HG03520 (cell line): ENCODE results near the gene CRK.

Source experiments
- ATAC-seq: cut with Tn5 transposase; IDR thresholded peaks from one replicate; pipeline ENCODE4 v1.9.1; 2021; ENCODE audit warnings: mild to moderate bottlenecking, moderate library complexity; ENCODE audit not compliant: unreplicated experiment

CRK gene

DNA sequence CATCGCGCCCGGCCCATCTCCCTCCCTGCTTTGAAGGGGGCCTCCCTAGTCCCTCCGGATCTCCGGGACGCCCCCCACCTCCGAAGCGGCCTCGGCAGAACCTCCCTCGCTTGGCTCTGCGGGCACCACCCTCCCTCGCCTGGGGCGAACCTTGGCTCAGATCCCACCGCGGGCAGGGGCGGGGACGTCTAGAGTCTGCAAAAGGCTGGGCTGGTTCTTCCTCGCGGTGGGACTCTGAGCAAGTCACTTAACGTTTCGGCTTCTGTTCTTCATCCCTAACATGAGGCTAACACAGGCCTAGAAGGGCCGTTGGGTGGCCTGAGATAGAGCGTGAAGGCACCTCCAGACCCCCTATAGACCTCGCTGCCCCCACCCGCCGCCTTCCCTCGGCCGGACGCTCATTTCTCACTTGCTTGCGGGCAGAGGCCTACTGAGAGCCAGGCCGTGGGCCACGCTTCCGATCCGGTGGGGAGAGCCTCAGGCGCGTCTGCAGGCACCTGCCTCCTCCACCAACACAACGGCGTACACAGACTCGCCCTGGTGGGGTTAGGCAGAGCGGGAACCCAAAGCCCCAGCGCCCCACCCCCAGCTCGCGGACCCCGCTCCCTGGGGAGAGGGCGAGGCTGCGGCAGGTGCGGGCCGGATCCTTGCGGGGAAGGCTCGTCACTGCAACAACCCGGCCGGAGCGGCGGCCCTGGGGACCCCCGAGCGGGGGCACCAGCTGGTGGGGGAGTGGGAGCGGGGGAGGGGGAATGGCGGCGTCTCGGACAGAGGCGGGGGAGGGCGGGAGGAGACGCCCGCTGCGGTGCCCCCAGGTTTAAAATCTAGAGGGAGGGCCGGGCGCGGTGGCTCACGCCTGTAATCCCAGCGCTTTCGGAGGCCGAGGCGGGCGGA, 31.0 kb upstream of the CRK start:
- ATAC-seq: no peak

DNA sequence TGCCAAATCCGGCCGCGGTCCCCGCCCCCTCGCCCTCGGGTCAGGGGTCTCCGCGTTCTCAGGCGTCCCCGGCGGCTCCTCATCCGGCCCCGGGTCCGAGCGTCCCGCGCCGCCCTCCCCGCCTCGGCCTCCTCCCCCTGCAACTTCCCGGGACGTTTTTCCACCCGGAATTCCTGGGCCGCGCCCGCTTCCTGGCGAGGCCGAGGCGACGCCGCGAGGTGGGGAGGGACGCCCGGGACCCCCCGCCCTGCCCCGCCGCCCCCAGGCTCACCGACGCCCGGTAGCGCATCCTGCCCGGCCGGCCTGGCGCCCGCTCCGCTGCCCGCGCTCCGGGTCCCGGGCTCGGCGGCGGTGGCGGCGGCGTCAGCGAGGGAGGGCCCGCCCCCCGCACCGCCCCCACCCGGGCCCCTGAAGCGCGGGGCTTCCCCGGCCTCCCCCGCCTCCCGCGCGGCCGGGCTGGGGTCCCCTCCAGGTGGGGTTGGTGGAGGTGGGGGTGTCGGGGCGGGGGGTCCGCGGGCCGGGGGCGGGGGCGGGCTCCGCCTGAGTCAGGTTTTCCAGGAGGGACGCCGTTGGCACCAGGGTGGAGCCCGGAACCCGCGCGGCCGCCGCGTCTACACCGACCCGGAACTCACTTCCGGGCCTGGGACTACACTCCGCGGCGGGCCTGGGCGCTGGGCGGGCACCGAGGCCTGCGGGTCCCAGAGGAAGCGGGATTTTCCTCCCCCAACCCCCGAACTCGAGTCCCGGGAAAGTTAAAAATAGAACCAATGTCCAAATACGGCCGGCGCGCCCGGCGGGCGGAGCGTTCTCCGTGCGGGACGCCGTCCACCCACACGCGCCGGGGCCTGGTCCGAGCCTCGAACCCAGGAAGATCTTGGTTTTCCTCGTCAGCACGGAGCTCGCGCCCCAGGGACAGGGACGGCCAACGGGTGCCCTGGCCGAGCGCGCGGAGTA, 29.7 kb upstream of the CRK start:
- ATAC-seq: peak; percentile 34

DNA sequence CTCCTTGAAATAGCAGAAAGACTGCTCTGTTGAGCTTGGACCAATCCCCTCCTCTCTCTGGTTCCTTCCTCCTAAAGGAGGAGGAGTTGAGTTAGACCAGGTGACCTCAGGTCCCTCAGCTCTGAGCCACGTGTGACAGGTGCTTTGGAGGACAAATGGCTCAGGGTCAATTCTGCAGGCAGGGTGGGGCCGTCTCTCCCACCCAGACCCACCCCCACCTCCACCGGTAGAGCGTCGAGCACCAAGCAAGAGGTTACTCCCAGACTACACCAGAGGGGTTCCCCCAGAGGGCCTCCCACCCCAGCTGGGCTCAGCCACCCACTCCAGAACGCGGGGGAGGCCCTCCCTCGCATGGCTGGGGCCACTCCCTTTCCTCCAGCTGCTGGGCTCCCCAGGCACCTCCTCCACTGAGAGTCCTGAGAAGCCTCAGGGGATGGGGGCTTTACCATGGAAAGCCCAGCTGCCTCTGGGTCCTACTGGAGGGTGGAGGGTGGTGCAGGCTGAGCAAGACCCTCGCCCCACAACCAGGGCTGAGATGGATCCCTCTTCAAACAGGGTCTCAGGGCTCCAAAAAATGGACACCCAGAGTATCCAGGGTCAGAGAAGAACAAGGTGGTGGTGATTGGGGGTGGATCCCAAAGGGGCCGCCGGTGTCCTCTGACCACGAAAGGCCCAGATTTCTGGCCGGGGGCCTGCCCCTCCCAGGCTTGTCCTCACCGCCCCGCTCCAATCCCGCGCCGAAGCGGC, 28.8 kb upstream of the CRK start:
- ATAC-seq: peak; percentile 26

DNA sequence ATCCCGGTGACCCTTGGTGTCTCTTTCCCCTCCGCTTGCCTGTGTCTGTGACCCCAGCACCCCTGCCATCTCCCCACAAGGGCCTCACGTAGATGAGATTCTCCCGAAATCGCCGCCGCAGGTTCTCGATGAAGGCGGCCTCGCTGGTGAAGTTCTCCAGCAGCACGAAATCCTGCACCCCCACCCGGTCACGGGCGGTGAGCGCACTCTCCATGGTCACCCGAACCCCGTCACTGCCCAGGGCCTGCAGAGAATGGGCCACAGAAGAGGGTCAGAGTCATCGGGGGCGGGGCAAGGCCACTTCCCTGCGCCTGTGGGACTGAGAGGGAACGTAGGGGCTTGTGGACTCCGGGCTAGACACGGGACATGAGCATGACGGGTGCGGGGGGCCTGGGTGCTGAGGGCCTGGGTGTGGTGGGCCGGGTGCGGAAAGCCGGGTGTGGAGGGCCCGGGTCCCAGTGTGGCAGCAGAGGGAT, 28.1 kb upstream of the CRK start:
- no peak for ATAC-seq

DNA sequence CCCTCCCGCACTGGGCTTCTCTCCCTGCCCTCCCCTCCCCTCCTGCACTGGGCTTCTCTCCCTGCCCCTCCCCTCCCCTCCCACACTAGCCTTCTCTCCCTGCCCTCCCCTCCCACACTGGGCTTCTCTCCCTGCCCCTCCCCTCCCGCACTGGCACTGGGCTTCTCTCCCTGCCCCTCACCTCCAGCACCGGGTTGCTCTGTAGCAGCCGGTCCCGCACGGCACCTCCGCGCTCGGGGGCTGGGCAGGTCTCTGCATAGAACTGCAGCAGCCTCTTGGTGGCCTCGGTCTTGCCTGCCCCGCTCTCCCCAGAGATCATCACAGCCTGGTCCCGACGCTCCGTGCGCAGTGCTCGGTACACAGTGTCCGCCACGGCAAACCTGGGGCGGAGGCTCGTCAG, 26.6 kb upstream of the CRK start:
- ATAC-seq: no peak

DNA sequence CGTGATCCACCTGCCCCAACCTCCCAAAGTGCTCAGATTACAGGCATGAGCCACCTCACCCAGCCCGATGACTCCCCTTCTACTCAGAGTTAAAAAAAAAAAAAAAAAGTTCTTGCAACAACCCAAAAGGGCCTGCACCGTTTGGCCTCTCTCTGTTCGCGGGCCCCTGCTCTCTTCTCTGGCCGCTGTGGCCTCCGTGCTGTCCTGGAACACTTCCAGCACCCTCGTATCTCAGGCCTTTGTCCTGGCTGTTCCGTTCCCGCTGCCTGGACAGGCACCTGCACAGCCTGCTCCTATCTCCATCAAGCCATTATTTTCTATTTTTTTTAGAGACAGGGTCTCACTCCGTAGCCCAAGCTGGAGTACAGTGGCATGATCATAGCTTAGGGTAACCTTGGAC, 25.7 kb upstream of the CRK start:
- no peak for ATAC-seq

DNA sequence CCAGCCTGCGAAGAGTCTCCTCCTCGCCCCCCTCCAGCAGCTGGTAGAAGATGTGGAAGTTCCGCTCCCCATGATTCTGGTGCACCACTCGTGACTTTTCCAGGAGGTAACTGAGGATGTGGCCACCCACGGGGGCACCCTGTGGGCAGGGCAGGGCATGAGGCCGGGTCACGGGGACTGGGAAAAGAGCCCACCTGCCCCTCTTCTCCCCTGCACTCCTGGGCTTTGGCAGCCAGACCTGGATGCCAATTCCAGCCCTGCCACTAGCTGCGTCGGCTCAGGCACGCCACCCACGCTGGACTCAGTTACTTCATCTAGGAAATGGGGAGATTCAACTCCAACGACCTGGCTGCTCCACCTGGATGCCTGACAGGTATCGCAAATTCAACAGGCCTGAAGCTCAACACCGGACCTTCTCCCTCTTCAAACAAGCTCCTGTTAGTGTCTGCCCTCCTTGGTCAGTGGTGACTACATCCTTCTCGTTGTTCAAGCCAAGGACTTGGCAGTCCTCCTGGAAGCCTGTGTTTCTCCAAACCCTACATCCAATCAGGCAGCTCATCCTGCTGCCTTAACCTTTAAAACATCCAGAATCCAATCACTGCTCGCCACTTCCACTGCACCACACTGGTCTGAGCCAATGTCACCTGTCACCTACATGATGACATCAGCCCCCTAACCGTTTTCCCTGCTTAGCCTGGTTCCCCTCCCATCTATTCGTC, 24.9 kb upstream of the CRK start:
- no peak for ATAC-seq

DNA sequence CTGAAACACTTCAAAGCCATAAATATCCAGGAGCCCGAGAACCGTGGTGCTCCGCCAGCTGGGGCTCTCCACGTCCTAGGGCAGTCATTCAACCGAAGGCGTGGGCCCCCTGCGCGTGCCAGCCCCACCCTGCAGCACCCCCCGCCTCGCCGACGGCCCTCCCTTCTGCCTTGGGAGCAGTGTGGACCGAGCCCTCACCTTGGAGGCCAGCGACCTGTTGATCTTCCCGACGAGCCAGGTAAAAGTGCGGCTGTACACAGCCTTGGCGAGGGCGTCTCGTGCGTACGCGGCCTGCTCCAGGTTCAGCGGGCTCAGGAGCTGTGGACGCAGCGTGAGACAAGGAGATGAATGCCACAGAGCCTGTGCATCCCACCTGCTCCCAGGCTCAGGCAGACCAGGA, 22.4 kb upstream of the CRK start:
- no peak for ATAC-seq

DNA sequence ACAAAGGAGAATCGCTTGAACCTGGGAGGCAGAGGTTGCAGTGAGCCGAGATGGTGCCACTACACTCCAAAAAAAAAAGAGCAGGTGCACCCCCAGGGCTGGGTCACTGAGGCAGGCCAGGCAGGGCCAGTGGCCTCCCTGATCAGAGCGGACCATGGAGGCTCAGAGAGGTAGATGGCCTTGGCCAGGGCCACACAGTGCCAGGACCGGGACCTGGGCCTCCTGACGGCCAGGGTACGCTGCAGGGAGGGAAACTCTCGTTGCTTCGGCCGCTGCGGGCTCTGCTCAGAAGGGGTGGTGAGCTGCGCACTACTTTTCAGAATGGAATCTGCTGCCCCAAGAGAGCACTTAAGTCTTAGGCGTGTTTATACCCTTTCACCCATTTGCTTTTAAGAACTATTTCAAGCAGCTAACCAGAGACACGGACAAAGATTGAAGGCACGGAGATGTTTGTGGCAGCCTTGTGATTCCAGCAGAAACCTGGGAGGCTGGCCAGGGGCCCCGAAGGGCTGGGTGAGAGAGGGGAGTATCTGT, 19.4 kb upstream of the CRK start:
- ATAC-seq: no peak

DNA sequence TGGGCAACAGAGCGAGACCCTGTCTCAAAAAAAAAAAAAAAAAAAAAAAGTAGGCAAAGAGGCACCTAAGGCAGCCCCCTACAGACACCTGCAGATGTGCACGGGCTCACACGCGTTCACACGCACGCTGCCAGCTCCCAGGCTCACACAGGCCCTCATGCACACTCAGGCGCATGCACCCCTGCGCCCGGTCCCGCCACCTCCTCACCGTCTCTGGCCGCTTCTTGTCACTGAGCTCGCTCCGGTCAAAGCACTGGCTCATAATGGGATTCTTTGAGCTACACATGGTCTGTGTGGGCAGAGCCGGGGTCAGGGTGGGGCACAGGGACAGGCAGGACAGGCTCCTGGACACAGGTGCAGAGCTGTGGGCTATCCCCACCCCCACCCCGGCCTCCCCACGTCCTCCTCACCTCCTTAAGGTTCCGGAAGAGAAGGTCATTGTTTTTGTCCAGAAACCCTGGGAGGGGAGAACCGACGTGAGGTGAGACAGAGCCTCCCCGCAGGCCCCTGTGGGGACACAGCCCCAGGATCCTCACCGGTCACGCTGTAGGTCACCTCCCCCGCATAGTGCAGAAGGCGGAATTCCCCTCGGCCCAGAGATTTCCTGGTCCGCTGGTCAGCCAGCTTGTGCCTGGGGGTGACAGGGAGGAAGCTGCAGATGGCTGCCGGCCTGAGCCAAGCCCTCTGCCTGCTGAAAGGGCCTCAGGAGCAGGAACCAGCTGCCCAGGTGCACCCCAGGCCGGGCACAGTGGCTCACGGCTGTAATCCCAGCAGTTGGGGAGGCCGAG, 18.6 kb upstream of the CRK start:
- ATAC-seq: no peak

DNA sequence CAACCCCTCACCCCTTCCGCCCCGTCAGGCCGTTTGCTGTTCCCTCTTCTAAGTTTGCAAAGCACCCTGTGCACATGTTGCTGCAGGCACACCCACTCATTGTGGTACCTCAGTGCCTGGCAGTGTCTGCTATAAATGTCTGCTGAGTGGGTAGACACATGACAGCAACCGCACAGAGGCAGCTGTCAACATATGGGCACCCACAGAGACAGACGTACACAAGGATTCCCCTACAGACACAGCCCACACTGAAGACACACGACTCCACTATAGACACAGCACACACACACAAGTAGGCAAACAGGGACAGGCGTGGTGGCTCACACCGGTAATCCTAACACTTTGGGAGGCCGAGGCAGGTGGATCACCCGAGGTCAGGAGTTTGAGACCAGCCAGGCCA, 17.8 kb upstream of the CRK start:
- no peak for ATAC-seq

DNA sequence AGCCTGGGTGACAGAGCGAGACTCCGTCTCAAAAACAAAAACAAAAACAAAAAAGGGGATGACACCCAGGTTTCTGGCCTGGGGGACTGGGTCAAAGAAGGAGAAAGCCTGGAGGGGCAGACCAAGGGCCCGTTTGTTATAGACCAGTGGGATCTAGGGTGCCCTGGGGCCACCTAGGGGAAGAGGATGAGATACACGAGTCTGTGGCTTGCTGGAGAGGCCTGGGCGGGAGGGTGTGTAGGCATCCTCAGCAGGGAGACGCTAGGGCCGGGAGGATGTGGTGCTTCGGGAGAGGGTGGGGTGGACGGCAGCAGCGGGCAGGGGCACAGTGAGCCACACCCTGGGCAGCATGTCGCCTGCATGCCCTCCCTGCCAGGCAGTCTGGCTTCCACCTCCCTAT, 17.1 kb upstream of the CRK start:
- ATAC-seq: no peak

DNA sequence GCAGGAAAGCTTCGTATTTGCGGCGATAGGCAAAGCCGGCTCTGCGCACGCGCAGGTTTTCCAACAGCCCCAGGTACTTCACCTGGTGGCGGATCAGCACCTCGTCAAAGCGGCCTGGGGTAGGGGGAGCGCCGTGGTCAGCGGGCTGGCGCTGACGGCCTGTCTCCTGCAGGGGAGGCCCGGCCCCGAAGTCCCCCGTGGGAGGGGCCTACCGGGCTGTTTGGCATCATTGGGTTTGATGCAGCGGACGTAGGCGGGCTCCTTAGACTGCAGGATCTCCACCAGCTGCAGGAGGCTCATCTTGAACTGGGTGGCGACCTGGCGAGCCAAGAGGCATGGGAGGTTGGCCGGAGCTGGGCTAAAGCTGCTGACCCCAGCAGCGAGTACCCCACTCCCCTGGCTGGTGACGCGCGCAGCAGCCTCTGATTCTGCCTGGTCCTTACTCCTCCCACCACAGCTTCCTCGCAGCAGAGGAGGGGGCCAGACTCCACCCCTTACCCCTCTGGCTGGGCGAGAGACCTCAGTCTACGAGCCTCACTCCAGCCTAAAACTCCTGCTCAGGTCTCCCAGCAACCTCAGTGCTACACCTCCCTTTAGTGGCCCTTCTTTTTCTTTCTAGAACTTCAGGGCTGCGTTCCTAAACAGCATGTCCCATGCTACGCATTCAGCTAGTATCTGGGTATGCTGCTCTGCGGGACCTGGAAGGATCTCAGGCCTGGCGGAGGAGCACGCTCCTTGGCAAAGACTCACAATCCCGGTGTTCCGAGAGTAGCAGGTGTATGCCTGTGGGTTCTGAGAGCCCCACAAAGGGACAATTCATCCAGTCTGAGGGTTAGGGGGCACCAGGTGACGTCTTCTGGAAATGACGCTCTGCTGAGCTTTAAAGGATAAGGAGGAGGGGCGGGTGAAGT, 16.1 kb upstream of the CRK start:
- no peak for ATAC-seq

DNA sequence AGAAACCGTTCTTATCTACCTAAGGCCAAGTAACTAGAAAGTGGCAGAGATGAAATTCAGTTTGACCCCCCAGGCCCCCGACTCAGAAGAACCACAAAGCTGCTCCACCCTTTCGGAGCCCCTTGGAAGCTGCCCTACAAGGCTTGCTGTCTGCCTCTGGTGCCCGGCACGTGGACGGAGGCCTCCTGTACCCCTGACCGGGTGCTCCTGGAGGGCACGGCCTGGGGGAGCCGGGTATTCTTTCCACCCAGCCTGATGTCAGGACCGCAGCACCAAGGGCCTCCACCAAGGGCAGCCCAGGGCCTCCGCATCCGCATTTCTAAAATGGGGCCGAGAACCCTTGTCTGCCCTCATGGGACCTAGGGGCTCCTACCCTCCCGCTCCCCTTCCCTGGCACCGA, 15.5 kb upstream of the CRK start:
- ATAC-seq: no peak

DNA sequence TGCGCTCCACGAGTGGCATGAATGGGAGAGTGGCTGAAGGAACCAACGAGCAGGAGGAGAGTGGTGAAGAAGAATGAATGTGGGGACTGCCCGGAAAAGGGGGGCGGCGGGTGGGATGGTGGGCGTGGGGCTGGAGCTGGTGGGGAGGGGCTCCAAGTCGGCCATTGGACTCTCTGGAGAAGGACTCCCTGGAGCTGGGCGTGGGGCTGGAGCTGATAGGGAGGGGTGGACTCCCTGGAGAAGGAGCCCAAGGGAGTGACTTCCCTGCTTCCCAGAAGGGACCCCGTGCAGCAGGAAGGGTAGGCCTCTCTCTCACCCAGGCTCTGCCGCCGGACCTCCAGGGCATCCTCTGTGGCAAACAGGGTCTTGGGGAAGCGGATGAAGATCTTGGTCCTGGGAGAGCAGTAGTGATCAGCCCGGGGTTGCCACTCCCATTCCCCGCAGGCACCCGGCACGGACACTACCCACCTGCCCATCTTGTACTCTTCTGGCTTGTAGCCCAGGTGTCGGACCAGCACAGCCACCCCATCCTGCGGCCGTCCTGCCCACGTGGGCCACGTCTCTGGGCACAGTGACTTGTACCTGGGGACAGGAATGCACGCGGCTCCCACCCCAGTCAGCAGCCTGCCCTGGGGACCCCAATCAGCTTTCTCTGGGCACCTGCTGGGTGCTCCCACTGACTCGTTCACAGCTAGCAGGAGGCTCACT, 14.9 kb upstream of the CRK start:
- ATAC-seq: no peak

DNA sequence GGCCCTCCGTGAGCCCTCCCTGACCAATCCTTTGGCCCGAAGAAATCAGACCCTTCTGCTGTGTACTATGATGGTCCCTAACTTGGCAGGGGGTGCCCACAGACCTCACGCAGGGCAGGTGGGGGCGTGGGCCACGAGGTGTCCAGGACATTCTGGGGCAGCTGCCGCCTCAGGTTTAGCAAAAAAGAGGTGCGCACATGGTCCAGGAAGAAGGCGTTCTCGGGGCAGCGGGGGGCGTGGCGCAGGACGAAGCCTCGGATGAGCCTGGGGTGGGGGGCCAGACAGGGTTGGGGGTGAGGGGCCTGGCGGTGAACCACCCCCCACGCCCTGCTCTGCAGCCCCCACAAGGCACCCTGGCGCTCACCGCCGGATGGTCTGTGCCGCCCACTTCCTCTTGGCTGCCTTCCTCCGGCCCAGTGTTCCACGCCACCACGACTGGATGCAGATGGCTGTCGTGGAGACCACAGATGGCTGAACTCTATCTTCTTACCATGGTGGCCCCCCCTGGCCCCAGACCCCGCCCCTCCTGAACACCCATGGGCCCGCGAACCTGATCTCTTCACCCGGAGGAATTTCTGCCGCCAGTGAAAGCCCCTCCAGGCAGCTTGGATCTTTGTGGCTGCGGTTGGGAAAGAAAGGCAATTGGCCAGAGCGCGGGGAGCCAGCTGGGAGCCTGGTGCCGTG, 14.2 kb upstream of the CRK start:
- no peak for ATAC-seq

DNA sequence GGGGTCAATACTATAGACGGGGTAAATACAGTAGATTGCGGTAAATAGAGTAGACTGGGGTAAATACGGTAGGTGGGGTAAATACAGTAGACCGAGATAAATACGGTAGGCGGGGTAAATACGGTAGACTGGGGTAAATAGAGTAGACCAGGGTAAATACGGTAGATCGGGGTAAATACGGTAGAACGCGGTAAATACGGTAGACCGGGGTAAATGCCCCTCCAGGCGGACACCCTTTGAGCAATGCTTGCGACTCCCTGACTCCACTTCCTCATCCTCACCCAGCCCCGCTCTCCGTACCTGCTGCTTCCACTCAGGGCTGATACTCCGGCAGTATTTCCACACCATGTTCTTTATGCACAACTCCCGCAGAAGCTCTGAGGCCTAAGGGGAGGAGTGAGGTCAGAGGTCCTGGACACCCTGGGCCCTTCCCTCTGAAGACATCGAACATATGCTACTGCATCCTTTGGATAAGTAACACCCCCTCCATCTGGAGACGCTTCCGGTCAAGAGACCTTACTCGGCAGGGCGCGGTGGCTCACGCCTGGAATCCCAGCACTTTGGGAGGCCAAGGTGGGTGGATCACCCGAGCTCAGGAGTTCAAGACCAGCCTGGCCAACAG, 13.3 kb upstream of the CRK start:
- ATAC-seq: no peak
